Activated CD4-positive, alpha-beta T cell treated with anti-CD3 and anti-CD28 coated beads, Interleukin-2, amount 50 U/mL, for 1 hour (primary cell): ENCODE data around the gene DMBT1.

Experiments
- DNase-seq: peaks from one replicate; pipeline ENCODE4 v3.0.0-alpha.2; 2020

Gene DMBT1

GRCh38 chr10:122648599-122649428 is 88.3 kb downstream of the DMBT1 start:
- DNase-seq, result peak; percentile 6

DNA sequence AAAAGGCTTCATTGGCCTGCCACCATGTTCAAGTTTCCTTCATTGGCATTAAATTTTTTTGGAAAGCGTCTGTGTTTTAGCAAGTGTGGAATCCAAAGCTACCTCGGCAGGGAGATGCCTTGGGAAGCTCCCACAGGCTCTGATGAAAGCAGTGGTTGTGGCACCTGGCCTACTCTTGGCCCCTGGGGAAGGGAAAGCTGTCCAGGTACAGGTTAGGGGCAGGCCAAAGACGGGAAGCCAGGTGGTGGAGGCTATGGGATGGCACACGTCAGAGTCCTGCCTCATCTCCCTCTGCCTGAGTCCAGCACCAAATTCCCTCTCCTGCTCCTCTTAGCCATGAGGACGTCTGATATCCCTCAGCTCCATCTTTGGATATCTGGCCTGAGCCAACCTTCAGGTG is 89.3 kb downstream of the DMBT1 start:
- no peak for DNase-seq

DNA sequence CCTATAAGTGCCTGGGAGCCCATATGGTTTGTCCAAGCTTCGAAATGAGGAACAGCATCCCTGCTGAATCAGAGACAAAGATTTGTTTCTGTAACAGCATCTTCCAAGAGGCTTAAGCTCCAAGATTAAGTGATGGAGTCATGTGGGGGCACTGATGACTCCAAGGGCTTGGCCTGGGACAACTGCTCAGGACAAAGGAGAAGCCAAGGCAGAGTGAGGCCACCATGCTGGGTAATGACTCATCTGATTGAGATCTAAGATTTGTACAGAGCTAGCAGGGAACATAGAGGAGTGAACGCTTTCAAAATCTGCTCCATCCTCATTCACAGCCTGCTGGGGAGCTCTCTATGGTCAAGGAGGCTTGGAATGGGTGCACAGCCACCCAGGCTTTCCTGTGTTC is 89.8 kb downstream of the DMBT1 start:
- DNase-seq, result no peak

- DNase-seq, result no peak
Observed at GRCh38 chr10:122655524-122656307, 95.2 kb downstream of the DMBT1 start.

GRCh38 chr10:122656308-122656705 is 95.8 kb downstream of the DMBT1 start:
- DNase-seq, result no peak

DNA sequence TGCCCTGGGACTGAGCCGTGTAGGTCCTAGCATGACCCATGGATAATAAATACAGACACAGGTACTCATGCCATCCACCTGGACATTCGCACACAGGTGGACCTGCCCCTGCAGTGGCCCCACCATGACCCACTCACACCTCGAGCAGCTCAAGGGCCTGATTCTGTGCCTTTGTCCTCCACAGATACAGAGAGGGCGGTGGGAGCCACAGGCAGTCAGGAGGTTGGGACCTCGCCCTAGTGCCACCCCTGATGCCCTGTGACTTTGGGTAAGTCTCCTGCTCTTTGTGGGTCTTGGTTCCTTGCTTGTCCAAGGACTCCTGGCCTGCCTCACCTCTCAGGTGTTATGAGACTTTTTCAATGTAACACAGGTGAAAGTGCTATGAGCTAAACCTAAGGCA is 96.2 kb downstream of the DMBT1 start:
- DNase-seq, result no peak

DNA sequence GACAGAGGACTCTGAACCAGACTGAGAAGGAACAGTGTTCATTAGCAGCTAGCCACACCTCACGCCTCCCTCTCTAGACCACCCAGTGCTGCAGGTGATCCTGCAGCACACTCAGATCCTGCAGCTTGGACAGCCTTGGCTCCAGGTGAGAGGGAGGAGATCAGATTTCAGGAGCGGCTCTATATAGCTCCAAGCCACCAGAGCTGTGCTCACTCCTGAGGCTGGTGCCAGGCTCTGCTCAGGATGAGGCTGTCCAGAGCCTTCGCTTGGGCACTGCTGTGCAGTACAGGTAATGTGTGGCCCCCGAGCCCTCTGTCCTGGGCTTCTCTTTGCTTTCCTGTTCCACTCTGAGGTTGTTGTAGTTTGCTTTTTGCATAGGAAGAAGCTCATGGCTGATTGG is 96.7 kb downstream of the DMBT1 start:
- DNase-seq, result no peak

DNA sequence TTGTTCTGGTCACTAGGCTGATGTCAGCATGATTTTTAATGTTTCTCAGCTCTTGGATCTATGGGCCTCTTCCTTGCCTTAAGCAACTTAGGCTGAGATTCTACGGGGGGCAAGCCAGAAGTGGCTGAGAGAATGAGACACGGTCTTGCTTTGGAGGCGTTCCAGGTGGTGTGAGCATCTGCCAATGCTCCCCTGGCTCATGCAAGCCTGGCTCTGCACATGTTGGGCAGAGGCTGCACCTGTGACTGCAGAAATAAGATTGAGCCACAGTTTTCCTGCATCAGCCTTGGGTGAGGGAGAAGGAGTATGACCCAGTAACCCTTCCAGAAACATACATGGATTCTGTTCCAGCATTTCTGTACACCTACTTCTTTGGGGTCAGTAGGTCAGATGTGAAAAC is 97.2 kb downstream of the DMBT1 start:
- DNase-seq, result no peak

GRCh38 chr10:122658356-122659049 is 97.9 kb downstream of the DMBT1 start:
- no peak for DNase-seq

- no peak for DNase-seq
Observed at GRCh38 chr10:122659126-122659525, 98.6 kb downstream of the DMBT1 start.

DNA sequence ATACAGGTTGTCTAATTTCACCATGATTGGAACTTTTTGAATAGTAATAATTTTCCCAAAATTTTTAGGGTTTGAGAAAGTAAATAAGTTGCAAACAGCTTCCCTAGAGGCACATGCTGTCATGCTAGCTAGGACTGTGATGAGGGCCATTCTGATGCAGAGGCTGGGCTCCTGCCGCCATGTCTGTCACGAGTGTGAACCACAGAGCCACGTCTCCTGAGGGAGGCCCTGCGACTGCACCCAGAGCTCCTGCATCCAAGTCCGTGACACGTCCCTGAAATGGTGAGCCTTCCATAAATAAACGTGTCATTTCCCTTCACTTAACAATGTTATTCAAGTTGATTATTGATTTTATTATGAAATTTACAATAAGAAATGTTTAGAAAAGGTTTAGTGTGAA is 99.1 kb downstream of the DMBT1 start:
- DNase-seq, result no peak

DNA sequence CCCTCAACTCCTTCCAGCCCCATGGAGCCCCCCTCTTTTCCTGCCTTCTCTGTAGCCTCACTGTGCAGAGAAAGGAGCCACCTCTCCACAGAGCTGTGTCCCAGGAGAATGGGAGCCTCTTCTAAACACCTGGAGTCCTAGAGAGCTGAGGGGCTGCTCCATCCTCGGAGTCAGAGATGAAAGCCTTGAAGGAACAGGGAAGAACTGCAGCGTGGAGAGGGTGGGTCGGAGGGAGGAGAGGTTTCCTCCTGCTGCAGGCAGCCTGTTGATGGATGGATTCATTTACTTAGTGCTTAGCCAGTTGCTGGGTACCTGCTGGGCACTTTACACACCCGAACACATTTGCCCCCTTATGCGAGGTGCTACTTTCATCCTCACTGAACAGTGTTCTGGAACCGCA is 100.1 kb downstream of the DMBT1 start:
- no peak for DNase-seq

DNA sequence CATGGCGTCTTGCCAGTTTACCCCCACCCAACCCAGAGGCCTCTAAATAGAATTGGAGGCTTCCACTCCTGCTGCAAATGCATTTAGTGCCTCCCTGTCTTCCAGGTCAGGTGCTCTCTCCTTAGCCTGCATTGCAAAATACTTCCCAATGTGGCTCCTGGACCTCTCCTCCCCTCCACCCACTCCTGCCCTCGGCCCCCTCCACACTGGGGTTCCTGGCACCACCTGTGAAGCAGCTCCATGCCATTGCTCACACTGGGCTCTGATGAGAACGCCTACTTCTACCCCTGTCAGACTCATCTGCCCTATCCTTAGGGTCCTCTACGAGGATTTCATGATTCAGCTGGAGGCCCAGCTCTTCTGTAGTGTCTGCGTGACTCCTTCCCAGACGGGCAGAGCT is 101.7 kb downstream of the DMBT1 start:
- DNase-seq, result no peak

- DNase-seq, result no peak
Observed at GRCh38 chr10:122663516-122664130, 103.1 kb downstream of the DMBT1 start.

DNA sequence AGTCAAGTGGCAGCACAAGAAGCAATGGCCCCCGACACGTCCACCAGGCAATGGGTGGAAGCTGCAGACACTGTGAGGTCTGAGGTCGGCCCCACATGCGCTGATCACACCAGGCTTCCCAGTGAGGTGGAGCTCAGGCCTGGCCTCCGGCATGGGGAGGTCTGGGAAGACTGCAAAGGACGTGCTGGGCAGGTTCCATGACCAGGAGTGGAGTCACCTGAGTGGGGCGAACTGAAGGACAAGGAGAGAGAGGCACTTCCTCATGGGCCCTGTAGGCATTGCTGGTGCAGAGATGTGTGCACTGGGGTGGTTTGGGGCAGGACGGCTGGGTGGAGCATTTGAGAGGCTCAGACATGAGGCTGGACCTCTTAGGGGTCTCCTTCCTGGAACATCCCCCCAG is 103.9 kb downstream of the DMBT1 start:
- DNase-seq, result no peak

DNA sequence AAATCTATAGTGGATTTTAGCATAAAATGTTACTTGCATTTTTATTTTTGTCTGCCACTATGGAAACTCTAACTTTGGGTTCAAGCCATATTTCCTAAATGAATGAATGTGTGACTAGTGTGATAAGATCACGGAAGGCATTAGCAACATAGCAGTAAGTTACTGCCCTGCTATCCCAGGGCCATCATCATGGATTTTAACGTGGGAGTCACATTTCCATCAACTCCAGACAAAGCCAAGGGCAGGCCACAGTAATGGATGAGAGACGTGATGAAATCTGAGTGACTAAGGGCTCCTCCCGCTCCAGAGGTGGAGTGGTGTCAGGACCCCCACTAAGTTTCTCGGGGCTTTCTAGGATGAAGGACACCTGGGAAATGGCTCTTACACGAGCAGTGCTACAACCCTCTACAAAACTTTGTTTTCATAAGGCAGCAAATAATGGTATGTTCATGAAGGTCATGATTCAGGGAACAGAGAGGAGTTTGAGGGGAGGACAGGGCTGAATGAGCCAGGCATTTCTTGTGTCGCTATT is 104.8 kb downstream of the DMBT1 start:
- no peak for DNase-seq

- no peak for DNase-seq
Observed at GRCh38 chr10:122665946-122666345, 105.4 kb downstream of the DMBT1 start.

GRCh38 chr10:122669045-122669444 is 108.5 kb downstream of the DMBT1 start:
- DNase-seq, result no peak

DNA sequence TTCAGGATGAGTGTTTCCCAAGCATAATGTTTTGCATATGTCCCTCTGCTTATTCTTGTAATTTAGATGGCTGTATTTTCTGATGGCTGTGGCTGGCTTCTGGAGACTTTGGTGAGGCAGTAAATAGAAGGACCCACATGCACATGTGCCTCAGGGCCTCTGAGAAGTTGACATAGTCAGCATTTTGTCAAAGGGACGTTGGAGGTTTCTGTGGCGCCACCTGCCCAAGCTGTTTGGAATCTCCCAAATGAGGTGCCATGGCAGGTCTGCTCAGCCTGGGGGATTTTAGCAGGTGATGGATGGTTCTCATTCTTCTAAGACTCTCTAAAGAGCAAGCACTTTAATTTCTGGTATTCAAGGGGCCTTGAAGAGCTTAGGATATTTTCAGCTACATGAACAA is 109.3 kb downstream of the DMBT1 start:
- no peak for DNase-seq

DNA sequence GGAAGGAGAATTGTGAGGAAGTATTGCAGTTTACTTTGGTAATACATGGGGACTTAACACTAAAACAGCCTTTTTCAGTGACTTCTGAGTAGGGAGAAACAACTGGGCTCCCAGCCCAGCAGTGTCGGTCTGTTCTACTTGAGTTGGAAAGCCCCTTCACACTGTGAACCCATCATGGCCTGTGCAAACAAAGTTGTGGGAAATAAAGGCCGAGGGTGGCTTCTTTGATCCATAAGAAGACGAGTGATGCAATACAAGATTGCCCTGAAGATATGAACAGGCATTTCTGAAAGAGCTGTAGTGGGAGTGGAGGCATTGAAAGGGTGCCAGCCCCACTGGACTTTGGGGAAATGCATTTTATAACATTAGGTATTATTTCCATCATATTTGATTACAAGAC is 110.8 kb downstream of the DMBT1 start:
- no peak for DNase-seq

DNA sequence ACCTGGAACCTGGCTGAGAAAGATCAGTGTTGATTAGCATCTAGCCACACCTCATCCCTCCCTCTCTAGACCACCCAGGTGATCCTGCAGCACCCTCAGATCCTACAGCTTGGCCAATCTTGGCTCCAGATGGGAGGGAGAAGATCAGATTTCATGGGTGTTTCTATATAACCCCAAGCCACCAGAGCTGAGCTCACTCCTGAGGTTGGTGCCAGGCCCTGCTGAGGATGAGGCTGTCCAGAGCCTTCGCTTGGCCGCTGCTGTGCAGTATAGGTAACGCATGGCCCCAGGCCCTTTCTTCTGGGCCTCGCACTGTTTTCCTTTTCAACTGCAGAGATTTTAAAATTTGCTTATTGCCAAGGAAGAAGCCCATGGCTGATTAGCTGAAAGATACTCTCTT is 112.1 kb downstream of the DMBT1 start:
- DNase-seq, result no peak

DNA sequence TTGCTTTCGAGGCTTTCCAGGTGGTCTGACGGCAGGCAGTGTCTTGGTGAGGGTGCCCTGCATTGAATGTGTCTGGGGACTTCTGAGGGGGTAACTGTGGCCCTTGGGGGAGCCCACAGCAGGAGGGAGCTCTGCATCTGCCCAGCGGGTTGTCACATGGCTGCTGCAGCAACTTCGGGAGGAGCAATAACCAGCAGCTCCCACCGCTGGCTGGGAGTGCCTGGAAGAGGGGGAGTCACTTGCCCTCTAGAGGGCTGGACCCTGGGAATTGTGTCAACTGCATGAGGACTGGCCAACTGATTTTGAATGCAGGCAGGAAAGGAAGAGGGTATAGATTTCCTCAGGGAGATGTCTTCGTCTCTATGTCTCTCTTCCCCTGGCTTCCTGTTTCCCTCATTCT is 112.7 kb downstream of the DMBT1 start:
- no peak for DNase-seq

DNA sequence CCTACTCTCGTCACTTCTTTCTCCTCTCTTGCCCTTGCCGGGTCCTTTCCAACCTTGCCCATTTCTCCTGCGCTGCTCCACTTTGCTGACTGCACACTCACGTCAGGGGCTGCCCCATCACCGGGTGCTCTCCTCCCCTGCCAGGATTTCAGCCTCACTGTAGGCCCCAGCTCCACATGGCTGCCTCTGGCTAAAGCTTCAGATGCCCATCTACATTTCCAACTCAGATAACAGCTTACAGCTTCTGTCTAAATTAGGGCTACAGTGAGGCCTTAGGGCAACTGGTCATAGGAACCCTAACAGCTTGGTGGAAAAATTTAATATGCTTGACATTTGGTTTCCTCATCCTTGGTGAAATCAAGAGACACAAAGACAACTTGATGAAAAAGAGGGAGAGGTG is 113.2 kb downstream of the DMBT1 start:
- DNase-seq, result no peak
